Activated CD8-positive, alpha-beta memory T cell treated with anti-CD3 and anti-CD28 coated beads, Interleukin-2, amount 50 U/mL, for 24 hours (primary cell): ENCODE results near the gene MCC.
"Not testable (repeated sequence)": the region's sequence is repeated elsewhere in the genome, so short reads cannot be mapped to it uniquely, and the experiment has no call there.

Source experiments
- DNase-seq: peaks from one replicate; pipeline ENCODE4 v3.0.0-alpha.2; 2020; ENCODE audit errors: extremely low read depth

MCC gene

GRCh38 chr5:113490317-113490716 lies 2.1 kb upstream of the MCC start:
- no peak for DNase-seq

GRCh38 chr5:113489299-113489698 lies 1.0 kb upstream of the MCC start:
- no peak for DNase-seq

GRCh38 chr5:113488645-113489184 lies 462 bp upstream of the MCC start:
- no peak for DNase-seq

GRCh38 chr5:113487416-113487780 lies 855 bp downstream of the MCC start:
- DNase-seq, result no peak

GRCh38 chr5:113480243-113480642 lies 8.0 kb downstream of the MCC start:
- no peak for DNase-seq

- DNase-seq, result no peak
Measured at GRCh38 chr5:113478691-113479090, 9.6 kb downstream of the MCC start.

- no peak for DNase-seq
Measured at GRCh38 chr5:113474100-113474728, 14.0 kb downstream of the MCC start.

GRCh38 chr5:113463032-113463431 lies 25.2 kb downstream of the MCC start:
- DNase-seq, result no peak

GRCh38 chr5:113457106-113457505 lies 31.1 kb downstream of the MCC start:
- DNase-seq, result not testable (repeated sequence)

GRCh38 chr5:113452941-113453340 lies 35.3 kb downstream of the MCC start:
- no peak for DNase-seq

GRCh38 chr5:113451797-113452196 lies 36.5 kb downstream of the MCC start:
- DNase-seq, result no peak

- no peak for DNase-seq
Measured at GRCh38 chr5:113450929-113451328, 37.3 kb downstream of the MCC start.

- no peak for DNase-seq
Measured at GRCh38 chr5:113450462-113450861, 37.8 kb downstream of the MCC start.

- no peak for DNase-seq
Measured at GRCh38 chr5:113448252-113448651, 40.0 kb downstream of the MCC start.

GRCh38 chr5:113447498-113448050 lies 40.7 kb downstream of the MCC start:
- no peak for DNase-seq

- no peak for DNase-seq
Measured at GRCh38 chr5:113446358-113446927, 41.8 kb downstream of the MCC start.

GRCh38 chr5:113437111-113437510 lies 51.1 kb downstream of the MCC start:
- DNase-seq, result no peak

- DNase-seq, result no peak
Measured at GRCh38 chr5:113435575-113435974, 52.7 kb downstream of the MCC start.

- DNase-seq, result no peak
Measured at GRCh38 chr5:113434889-113435288, 53.4 kb downstream of the MCC start, which contains the start of gene TSSK1B. TSS of gene TSSK1B (minus strand) at chr5:113434989. CDS start at chr5:113434839, 150 bp downstream.

GRCh38 chr5:113433862-113434612 lies 54.2 kb downstream of the MCC start:
- no peak for DNase-seq

- DNase-seq, result no peak
Measured at GRCh38 chr5:113433071-113433470, 55.2 kb downstream of the MCC start.

GRCh38 chr5:113427871-113428574 lies 60.2 kb downstream of the MCC start:
- no peak for DNase-seq
